ENCODE data around the gene BICDL2.
A peak's percentile ranks its signal among the peaks of the same experiment; 100 is the strongest.

The BICDL2 gene

DNA sequence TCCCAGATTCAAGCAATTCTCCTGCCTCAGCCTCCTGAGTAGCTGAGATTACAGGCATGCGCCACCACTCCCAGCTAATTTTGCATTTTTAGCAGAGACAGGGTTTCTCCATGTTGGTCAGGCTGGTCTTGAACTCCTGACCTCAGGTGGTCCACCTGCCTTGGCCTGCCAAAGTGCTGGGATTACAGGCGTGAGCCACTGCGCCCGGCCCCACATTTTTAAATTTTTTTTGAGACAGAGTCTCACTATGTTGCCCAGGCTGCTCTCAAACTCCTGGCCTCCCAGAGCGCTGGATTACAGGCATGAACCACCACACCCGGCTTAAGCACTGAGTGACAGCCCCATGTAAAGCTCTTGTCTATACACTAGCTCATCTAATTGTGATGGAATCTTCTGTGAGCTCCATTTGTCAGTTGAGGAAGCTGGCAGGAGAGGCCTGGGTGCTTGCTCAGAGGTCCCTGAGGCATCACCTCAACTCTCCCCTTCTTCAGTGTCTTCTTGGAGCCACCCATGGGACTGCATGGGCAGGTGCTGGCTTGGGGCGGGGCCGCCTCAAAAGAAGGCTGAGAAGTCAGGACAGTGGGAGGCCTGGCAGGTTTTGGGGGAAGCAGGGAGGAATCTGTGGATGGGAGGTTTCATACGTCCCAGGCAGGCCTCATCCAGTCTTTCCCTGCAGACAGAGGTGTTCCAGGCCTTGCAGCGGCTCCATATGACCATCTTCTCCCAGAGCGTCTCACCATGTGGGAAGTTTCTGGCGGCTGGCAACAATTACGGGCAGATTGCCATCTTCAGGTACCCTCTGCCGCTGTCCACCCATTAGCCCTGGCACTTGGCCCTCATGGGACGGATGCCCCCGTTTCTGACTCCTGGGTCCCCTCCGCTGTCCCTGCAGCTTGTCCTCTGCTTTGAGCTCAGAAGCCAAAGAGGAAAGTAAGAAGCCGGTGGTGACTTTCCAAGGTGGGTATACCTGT lies 11.4 kb downstream of the BICDL2 start:
- DNase-seq (ENCODE audit: low read depth in 2 of 2) = no peak

DNA sequence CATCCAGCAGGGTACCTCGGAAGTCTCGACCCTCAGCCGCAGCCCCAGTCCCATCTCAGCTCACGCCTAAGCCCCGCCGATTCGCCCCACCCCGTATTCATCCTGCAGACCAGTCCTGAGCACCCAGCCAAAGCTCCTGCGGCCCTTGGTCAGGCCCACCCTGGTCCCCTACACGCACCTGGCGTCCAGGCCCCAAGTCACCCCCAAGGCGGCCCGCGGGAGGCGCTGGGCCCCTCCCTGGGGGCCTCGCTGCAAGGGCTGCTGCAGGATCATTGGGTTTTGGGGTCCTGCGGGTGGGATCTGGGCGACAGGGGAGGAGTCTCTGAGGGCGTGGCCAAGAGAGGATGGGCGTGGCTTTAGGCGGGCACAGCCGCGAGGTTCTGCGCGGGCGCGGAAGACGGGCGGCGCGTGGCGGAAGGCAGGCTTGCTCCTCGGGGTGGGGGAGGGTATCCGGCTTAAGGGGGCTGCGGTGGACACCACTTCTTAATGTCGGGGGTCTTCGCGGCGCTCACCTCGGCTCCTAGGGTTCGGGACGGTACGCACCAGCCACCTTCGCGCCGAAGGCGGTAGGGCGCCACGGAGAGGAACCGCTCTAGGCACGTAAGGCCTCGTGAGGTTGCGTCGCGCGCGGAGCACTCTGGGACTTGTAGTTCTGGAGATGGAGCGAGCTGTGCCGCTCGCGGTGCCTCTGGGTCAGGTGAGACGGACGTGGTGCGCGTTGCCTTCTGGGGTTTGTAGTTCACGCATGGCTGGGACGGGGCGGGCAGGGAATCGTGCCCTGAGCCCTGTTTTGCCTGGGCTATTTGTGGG lies 12.9 kb downstream of the BICDL2 start, which contains the start of the genes HCFC1R1 and THOC6:
Gene HCFC1R1 (minus strand): TSS at position 274 of the 810 bp plus-strand sequence. CDS start 1 bp downstream, at position 273.
Gene THOC6 (plus strand): TSS at position 367 of the 810 bp plus-strand sequence. CDS start 292 bp downstream, at position 659.
- DNase-seq (ENCODE audit: low read depth in 2 of 2) = peak; percentile 94 to 95

DNA sequence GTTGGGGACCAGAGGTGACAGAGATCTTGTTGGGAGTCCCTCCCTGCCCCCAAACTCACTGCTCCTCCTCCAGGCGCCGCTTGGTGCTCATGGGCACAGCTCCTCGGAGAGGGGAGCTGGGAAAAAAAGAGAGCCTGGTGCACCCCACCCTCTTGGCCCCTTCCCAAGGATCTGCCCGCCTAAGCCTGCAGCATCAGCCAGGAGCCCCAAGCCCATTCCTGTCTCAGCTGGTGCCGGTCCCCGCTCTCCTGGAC lies 13.4 kb downstream of the BICDL2 start:
- DNase-seq (ENCODE audit: low read depth in 2 of 2) = no peak

DNA sequence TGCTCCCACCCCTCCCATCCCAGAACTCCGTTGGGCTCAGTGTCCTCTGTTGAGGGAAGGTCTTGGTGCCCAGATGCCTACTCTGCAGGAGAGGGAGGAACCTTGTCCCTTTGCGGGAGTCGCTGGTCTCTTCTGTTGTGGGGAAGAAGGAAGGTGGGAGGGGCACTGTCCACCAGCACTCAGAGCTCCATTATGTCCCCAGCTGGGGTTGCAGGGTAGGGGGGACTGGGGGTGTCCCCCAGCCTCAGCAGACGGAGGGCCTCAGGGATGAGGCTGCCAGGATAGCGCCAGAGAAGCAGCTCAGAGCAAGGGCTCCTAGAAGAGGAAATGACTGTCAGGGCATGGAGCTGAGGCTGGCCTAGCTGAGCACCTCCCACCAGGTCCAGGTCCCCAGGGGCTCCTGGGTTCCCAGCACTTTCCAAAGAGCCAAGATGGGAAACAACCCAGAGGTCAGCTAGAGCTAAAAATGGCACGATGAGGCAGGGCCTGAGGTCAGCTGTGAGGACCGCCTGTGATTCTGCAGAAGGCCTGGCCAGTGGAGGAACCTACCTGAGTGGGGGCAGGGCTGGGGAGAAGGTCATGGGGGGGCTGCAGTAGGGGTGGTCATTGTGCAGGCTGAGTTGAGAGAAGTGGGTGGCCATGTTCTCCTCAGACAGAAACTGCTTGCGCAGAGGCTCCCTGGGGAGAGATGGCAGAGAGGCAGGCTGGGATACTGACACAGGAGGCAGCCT lies 13.9 kb downstream of the BICDL2 start:
- DNase-seq (ENCODE audit: low read depth in 2 of 2) = no peak

DNA sequence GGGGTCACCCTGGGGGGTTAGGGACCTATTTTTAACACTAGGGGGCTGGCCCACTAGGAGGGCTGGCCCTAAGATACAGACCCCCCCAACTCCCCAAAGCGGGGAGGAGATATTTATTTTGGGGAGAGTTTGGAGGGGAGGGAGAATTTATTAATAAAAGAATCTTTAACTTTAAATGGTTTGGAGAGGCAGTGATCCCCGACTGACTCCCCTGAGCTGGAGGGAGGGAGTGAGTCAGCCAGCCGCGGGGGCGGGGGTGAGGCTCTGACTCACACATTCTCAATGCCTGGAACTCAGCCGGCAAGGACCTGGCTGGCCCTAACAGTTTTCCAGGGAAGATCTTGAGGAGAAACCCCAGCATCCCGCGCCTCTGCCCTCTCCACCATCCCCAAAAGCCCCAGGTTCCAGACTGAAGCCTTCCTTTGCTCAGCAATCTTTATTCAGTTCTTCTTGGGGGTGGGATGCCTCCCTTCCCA lies 14.5 kb downstream of the BICDL2 start:
- DNase-seq (ENCODE audit: low read depth in 2 of 2) = peak; percentile 88 to 93

DNA sequence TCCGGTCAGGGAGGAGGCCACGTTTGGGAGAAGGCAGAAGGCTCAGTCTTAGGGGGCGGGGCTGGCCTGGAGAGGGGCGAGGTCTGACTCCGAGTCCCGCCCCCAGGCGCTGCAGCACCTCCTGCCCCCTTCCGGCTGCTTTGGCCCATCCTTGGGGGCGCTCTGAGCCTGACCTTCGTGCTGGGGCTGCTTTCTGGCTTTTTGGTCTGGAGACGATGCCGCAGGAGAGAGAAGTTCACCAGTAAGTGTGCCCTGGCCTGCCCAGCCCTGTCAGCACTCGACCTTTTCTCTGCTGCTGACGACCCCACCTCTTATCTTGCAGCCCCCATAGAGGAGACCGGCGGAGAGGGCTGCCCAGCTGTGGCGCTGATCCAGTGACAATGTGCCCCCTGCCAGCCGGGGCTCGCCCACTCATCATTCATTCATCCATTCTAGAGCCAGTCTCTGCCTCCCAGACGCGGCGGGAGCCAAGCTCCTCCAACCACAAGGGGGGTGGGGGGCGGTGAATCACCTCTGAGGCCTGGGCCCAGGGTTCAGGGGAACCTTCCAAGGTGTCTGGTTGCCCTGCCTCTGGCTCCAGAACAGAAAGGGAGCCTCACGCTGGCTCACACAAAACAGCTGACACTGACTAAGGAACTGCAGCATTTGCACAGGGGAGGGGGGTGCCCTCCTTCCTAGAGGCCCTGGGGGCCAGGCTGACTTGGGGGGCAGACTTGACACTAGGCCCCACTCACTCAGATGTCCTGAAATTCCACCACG lies 15.1 kb downstream of the BICDL2 start:
- peak; percentile 82 to 91 for DNase-seq (ENCODE audit: low read depth in 2 of 2)

DNA sequence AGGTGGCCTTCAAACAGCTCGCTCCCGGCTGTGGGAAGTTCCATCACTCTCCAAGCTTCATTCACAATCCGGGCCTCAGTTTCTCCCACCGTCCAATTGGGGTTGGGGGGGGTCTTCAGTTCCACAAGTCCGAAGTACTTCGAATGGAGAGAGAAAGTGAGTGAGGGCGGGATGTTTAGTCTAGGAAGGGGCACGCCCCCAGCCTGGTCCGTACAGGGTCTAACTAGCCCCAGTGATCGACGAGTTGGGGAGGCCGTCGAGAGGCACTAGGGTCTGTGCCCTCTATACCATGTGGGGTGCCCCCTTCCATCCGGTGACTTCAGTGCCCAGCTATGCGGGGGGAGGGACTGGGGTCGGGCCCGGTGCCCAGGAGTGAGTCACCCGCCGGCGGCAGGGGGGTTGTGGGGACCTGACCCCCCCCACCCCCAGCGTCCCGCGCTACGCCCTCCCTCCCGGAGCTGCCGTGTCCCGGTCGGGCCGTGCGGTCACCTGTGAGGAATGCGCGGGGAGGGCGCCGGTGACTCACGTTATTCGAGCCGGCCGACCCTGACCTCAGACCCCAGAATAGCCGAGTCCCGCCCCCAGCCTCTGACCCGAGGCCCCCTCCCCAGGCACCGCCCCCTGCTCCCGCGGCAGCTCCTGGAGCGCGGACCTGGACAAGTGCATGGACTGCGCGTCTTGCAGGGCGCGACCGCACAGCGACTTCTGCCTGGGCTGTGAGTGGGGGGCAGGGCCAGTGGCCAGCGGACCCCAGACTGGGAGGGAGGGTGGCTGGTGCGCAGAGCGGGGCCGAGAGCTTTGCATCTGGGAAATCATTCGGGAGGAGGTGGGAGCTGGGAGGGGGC lies 15.9 kb downstream of the BICDL2 start:
- no peak for DNase-seq (ENCODE audit: low read depth in 2 of 2)

DNA sequence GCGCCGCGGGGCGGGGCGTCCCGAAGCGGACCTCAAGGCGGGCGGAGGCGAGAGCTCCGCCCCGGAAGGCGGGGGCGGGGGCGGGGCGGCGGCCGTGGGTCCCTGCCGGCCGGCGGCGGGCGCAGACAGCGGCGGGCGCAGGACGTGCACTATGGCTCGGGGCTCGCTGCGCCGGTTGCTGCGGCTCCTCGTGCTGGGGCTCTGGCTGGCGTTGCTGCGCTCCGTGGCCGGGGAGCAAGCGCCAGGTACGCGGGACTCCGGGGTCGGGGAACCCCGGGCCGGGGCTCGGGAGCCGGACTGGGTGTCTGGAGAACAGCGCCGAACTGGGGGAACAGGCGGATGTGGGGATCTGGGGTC lies 16.5 kb downstream of the BICDL2 start, which contains the start of gene TNFRSF12A:
Gene TNFRSF12A (plus strand): TSS at position 122 of the 357 bp plus-strand sequence. CDS start 30 bp downstream, at position 152.
- peak; percentile 47 to 63 for DNase-seq (ENCODE audit: low read depth in 2 of 2)

DNA sequence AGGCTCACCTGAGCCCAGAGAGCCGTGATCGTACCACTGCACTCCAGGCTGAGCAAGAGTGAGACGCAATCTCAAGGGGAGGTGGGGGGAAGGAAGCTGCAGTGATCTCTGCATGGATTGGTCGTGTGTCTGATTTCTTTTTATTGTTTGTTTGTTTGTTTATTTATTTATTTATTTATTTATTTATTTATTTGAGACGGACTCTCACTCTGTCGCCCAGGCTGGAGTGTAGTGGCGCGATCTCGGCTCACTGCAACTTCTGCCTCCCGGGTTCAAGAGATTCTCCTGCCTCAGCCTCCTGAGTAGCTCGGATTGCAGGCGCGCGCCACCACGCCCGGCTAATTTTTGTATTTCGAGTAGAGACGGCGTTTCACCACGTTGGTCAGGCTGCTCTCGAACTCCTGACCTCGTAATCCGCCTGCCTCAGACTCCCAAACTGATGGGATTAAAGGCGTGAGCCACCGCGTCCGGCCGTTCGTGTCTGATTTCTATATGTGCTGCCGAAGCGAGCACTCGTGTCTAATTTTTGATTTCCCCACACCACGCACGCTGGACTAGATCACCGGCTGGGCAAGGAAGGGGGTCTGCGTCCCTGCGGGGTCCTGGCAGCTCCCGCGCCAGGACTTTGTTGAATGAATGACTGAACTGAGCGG lies 17.0 kb downstream of the BICDL2 start:
- DNase-seq (ENCODE audit: low read depth in 2 of 2) = no peak

DNA sequence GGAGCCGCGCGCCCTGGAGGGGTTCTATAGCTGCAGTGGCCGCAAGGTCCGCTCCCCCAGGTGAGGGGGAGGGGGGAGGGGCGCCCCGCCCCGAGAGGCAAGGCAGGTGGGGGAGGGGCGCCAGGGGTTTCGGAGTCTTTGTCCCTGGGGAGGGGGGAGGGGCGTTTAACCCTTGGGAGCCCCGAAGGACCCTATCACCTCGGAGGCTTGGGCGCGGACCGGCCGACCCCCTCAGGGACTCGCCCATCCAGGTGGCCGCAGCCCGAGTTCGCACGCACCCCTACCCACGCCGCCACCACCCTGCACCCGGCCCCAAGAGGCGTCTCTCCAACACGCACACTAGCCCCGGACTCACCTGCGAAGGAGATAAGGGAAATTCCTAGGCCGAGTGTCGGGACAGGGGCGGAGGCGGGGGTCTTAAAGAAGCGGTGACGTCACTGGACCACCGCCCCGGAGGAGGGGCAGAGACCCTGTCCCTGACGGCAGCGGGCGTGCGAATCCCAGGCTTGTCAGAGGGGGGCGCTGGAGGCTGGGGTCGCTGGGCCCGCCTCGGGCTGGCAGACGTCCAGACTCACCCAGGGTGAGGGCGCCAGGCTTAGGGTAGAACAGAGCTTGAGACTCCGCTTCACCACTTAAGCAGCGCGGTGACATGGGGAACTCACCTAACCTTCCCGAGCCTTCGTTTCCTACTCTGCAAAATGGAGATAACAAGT lies 18.8 kb downstream of the BICDL2 start, which contains the start of gene CLDN6:
Gene CLDN6 (minus strand): TSS at position 390 of the 713 bp plus-strand sequence. CDS start 2,162 bp downstream, outside the sequence.
- DNase-seq (ENCODE audit: low read depth in 2 of 2) = no peak

DNA sequence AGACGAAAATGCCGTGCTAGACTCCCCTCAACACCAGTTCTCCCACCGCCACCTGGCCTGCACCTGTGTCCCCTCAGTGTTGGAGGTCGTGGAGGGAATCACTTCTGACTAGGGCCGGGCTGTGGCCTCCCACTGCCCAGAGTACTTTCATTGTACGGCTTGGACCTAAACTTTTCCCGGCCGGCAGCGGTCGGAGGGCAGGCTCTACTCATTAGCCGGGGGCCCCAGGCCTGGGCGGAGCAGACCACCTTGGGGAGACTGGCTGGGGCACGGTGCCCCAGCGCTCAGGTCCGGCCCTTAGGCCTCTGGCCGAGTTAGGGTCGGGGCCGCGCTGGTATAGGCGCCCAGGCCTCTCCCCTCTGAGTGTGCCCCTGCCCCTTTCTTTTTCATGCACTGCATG lies 19.4 kb downstream of the BICDL2 start:
- DNase-seq (ENCODE audit: low read depth in 2 of 2) = no peak

DNA sequence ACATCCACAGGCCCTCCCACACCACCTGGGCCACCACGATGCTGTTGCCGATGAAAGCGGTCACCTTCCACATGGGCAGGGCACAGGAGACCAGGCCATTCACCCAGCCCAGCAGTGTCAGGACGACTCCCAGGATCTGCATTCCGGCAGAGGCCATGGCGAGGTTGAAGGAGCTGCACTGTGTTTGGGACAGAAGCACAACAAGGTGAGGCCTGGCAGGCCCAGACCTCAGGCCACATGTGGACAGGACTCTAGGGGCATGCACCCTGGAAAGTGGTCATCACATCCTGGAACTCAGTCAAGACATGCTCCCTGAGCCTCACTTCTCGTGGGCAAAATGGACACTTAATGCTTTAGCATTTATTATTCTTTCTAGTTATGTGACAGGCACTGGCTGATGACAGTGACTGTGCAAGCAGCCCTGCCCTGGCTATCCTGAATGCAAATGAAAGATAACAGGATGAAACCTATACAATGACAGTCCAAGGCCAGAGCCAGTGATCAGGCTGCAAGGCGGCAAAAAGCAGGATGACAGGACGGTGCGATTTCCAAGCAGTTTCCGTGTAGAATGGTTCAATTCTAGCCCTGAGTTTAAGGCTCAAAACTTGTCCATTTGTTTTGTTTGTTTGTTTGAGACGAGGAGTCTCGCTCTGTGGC lies 20.8 kb downstream of the BICDL2 start:
- DNase-seq (ENCODE audit: low read depth in 2 of 2) = no peak

DNA sequence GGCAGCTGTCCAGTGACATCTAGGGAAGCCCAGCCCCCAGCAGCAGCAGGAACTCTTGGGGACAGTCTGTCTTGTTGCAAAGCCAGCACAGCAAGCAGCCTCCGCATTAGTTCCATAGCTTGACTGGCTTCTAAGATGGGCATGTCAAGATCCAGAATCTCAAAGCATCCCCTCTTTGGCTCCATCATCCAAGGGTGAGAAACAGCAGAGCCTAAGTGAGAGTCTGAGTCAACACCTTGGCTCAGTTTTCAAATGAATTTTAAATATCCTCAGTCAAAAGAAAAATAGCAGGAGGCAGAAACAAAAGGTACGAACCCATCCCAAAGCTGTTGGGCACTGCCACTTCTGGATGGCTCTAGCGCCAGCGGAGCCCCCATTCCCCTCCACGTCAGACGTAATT lies 21.8 kb downstream of the BICDL2 start:
- DNase-seq (ENCODE audit: low read depth in 2 of 2) = no peak

DNA sequence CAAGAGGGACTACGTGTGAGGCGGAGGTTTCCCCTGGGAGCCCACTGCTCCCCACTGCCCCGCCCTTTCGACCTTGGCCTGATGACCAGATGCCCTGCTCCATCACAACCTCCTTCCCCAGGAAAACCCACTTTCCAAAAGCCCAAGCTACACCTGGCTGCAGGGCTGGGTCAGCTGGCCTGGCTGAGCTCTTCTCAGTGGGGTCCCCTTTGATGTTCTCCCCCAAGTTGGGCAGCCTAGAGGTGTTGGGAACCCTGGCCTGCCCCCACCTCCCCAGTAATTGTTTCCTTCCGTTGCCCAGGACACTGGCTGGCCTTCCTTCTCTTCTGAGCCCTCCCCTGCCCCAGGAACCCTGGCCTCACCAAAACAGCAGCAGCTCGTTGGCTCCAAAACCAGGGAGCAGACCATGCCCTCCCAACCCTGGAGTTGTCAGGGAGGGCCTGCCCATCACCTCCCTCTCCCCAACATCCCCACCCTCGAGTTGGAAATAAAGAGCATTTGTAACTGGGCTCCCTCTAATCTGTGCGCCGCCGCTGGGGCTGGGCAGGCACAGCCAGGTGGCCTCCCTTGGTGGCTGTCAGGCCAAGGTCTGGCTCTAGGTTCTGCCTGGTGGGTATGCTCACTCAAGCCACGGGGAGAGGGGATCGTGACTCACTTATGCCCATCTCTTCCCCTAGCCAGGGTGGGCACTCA lies 22.6 kb downstream of the BICDL2 start:
- DNase-seq (ENCODE audit: low read depth in 2 of 2) = no peak

DNA sequence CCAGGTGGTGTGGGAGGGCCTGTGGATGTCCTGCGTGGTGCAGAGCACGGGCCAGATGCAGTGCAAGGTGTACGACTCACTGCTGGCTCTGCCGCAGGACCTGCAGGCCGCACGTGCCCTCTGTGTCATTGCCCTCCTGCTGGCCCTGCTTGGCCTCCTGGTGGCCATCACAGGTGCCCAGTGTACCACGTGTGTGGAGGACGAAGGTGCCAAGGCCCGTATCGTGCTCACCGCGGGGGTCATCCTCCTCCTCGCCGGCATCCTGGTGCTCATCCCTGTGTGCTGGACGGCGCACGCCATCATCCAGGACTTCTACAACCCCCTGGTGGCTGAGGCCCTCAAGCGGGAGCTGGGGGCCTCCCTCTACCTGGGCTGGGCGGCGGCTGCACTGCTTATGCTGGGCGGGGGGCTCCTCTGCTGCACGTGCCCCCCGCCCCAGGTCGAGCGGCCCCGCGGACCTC lies 23.2 kb downstream of the BICDL2 start:
- no peak for DNase-seq (ENCODE audit: low read depth in 2 of 2)

DNA sequence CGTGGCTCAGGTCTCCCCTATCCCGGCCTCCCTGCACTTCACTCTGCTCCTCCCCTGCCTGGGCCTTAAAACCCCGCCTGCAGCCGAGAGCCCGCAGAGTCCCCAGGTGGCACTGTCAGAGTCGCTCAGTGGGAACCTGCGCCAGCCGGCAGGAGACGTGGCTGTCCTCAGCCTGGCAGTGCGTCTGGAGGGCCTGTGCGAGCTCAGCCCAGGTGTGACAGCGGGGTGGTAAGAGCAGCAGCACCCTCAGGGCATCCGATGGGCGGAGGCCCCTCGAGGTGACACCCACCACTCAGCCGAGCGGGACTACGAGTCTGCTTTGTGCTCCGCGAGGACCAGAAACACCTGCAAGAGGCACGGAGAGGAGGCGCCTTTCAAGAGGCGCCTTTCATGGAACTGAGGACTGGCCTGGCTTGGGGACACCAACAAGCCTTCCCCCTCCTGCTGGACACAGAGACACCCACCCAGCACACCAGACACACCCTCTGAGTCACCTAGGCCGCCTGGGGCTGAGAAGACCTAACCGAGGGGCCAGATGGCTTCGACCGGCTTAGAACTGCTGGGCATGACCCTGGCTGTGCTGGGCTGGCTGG lies 23.8 kb downstream of the BICDL2 start, which contains the start of gene CLDN9:
Gene CLDN9 (plus strand): TSS at position 96 of the 593 bp plus-strand sequence. CDS start 440 bp downstream, at position 536.
- no peak for DNase-seq (ENCODE audit: low read depth in 2 of 2)

DNA sequence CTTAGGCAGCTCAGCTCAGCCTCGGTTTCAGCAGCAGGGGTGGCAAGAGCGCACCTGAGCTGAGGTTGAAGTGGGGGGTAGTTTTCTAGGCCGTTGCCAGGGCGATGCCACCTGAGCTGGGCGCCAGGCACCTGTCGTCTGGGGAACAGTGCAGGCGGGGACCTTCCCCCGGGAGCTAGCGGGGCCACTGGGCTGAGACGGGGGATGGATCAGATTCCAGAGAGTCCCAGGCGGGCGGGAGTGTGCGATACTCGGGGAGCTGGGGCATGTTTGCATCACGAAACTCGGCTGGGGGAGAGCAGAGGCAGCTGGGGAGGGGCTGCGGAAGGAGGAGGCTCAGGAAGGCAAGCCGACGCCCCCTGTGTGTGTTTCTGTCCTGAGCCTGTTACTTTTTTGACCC lies 24.5 kb downstream of the BICDL2 start:
- no peak for DNase-seq (ENCODE audit: low read depth in 2 of 2)
